Measurements from ENCODE around the gene SFMBT2.

DNA sequence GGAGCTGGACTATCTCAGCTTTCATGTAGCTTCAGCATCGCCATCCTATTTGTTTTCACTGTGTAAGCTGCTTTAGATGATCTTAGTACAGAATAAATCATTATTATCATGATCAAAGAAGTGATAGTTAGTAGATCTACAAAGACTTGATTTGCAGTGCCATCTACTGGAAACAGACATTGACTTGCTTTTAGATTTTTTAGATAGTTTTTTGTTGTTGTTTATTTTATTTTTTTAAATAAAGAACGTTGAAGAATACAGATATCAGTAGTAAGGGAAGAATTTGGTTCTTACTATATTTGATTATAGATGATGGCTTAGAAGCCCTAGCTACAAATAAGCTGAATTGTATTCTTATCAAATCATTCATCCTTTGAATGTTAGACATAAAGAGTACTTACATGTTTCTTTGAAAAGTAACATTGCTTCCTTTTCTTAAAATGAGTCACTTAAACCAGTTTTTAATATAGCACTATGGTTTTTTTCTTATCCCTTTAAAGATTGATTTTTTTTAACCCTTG lies 6.3 kb upstream of the SFMBT2 start:
- no peak for TF ChIP-seq GATA2 (IDR thresholded peaks at IDR 0.05; ENCODE audit: low read depth, low read length)
- TF ChIP-seq GATA3 (IDR thresholded peaks at IDR 0.05; ENCODE audit: low read depth, low read length): no peak
